ENCODE data around the gene GLCCI1. TPM values are rescaled to one million over a fixed set of nuclear protein-coding genes. Genes with fewer than 3 reads are reported as not detected.
"Not testable (repeated sequence)": the region's sequence is repeated elsewhere in the genome, so short reads cannot be mapped to it uniquely, and the experiment has no call there.

GLCCI1 gene
- total and polyA plus RNA-seq, 5 experiments from 2014 or later: 9.0 to 33.2 (median 30.8) TPM

DNA sequence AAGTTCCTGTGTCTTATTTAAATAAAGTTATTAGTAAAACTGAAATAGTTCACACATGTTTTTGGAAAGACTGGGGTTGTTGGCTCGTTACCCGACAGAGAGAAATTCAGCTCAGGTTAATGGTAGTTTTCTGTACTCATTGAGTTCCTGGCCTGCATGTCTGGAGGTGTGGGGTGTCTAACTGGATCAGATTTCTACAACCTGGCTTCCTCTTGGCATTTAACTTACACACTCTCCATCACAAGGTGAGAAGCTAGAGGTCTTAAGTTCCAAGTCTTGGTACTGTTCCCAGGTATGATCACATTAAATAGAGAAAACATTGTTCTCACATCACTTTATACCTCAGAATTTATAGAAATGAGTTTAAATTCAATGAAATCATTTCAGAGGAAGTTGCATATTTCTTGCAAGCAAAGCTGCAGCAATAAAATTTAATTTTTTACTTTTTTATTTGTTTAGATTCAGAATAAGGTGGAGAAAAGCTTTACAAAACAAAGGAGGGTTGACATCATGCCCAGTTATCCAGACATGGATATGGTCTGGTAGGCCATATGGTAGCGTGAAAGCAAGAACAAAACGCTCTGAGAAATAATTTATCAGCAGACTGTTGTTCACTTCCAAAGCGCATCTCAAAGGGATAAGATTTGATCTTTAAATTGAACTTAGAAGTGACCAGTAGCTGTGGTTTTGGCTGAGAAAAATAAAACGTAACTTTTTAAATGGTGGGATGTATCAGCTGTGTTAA is 120.6 kb downstream of the GLCCI1 start:
- Mint-ChIP-seq H3K4me1 (peaks cover 0 to 8% (median 1%) of the 10 kb centered on the region in 4 donors), H3K9me3 (no peaks in the 10 kb centered on the region), H3K27ac (peak overlapping the region in 2 of 10 donors; percentile 25 to 66), H3K36me3 (peaks cover 0 to 38% (median 22%) of the 10 kb centered on the region in 3 donors), H3K4me3 (no peak overlapping the region), H3K27me3 (no peaks in the 10 kb centered on the region)
- DNase-seq (no peak), ATAC-seq (no peak)
- POLR2A ChIA-PET: no interaction called here

DNA sequence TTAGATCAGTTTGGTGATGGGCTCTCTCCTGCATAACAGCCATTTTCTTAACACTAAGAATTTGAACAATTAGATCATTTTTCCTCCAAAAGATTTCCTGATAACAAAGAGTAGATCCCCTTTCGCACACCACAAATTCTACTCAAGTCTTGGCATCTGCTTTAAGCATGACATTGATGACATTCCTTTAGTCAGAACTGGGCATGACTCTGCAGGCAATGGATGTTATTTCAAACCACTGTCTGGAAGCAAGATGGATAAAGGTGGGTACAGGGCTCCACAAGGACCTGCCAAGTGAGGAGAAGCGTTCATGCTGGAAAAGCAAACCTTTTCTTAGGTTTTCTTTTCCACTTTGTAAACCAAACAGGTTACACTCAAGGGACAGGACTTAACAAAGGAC is 123.5 kb downstream of the GLCCI1 start:
- no peak for DNase-seq
- Mint-ChIP-seq H3K9me3 (peaks cover 0 to under 1% (median 0%) of the 10 kb centered on the region in 9 donors), H3K4me3 (no peak overlapping the region), H3K27ac (no peak overlapping the region), H3K4me1 (peaks cover 0 to 6% (median 1%) of the 10 kb centered on the region in 4 donors), H3K27me3 (no peaks in the 10 kb centered on the region), H3K36me3 (peaks cover under 1 to 18% (median 15%) of the 10 kb centered on the region in 3 donors)
- POLR2A ChIA-PET: no interaction called here
- no peak for ATAC-seq

DNA sequence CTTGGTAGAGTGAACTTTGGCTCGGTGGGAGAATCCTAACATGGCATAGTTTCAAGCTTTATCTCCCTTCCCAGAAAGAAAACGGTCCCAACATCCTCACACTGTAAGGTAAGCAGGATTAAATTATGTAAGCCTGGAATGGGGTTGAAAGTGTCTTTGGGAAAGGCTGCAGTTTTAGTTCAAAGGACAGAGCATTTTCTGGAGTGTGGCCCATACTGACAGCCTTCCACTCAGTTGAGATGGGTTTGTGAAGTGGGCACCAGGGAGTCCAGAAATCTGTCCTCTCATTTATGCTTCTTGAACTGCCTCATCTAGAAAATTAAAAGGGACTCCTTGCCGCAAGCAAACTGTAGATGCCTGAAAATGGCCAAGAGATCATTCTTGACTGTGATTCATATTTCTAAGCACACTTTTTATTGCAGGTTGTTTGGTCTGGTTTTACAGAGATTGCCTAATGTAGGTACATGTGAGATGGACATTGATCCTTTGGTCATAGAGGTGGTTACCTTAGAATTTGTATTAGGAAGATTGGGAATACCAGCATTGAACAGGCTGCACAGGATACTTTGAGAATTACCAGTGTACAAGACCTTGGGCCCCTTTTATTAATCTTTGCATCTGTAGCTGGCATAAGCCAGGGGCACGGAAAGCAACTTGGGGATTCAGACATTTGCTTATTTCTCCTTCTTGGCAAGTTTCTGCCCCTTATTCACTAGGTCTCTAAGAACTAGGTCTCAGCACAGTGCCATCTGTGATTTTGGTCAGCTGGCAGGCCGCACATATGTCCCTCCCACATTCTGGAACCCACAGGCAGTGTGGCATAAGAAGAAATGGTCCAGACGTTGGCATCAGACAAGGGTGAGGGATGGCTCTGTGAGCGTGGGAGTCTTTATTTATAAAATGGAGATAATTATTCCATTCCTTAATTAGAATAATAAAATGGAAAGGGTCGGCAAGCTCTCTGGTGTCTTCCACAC is 125.9 kb downstream of the GLCCI1 start:
- peaks cover 0 to 16% (median 12%) of the 10 kb centered on the region in 9 donors for H3K9me3 Mint-ChIP-seq
- no peak overlapping the region for H3K27ac Mint-ChIP-seq
- DNase-seq (no peak), ATAC-seq (no peak)
- H3K27me3 Mint-ChIP-seq: no peaks in the 10 kb centered on the region
- POLR2A ChIA-PET: no interaction called here
- H3K4me3 Mint-ChIP-seq: no peak overlapping the region
- peaks cover 7 to 18% (median 10%) of the 10 kb centered on the region in 3 donors for H3K36me3 Mint-ChIP-seq
- peaks cover 0 to 6% (median 1%) of the 10 kb centered on the region in 4 donors for H3K4me1 Mint-ChIP-seq

DNA sequence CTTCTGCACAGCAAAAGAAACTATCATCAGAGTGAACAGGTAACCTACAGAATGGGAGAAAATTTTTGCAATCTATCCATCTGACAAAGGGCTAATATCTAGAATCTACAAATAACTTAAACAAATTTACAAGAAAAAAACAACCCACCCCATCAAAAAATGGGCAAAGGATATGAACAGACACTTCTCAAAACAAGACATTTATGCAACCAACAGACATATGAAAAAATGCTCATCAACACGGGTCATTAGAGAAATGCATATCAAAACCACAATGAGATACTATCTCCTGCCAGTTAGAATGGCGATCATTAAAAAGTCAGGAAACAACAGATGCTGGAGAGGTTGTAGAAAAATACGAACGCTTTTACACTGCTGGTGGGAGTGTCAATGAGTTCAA is 132.7 kb downstream of the GLCCI1 start:
- H3K4me3 Mint-ChIP-seq, POLR2A ChIA-PET, ATAC-seq, DNase-seq, H3K27me3 Mint-ChIP-seq: not testable (repeated sequence)
- Mint-ChIP-seq H3K27ac (peak overlapping the region in 1 of 10 donors; percentile 21), H3K36me3 (peaks cover 0 to 12% (median 11%) of the 10 kb centered on the region in 3 donors), H3K4me1 (peaks cover 7 to 25% (median 23%) of the 10 kb centered on the region in 4 donors), H3K9me3 (peaks cover 0 to 39% (median 16%) of the 10 kb centered on the region in 9 donors)

DNA sequence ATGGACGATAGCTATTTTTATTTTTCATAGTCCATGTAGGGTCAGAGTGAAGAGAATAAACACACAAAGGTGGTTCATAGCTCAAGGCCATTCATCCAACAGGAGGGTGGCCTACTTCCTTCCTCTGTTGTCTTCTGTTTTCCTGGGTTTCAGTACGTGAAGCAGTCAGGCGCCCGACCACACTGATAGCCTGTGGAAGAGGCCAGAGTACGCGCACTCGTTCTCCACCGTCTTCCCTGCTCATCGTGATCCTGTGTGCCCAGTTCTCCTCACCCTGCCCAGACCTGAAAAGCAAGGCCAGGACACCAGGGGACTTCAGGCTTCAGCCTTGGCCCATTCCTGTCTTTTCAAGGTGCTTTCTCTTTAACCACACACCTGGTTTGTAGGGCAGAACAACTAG is 134.7 kb downstream of the GLCCI1 start:
- DNase-seq (no peak), ATAC-seq (no peak)
- Mint-ChIP-seq H3K9me3 (peaks cover 0 to 33% (median 12%) of the 10 kb centered on the region in 9 donors), H3K27me3 (no peaks in the 10 kb centered on the region), H3K4me1 (peaks cover 10 to 34% (median 29%) of the 10 kb centered on the region in 4 donors), H3K36me3 (peaks cover 0 to 5% (median 4%) of the 10 kb centered on the region in 3 donors), H3K27ac (peak overlapping the region in 1 of 10 donors; percentile 15), H3K4me3 (no peak overlapping the region)
- POLR2A ChIA-PET: interaction anchor here (1.5 kb wide), 1 partner anchor 12 kb away, joined by 3 read pairs; no protein-coding TSS in a partner anchor

DNA sequence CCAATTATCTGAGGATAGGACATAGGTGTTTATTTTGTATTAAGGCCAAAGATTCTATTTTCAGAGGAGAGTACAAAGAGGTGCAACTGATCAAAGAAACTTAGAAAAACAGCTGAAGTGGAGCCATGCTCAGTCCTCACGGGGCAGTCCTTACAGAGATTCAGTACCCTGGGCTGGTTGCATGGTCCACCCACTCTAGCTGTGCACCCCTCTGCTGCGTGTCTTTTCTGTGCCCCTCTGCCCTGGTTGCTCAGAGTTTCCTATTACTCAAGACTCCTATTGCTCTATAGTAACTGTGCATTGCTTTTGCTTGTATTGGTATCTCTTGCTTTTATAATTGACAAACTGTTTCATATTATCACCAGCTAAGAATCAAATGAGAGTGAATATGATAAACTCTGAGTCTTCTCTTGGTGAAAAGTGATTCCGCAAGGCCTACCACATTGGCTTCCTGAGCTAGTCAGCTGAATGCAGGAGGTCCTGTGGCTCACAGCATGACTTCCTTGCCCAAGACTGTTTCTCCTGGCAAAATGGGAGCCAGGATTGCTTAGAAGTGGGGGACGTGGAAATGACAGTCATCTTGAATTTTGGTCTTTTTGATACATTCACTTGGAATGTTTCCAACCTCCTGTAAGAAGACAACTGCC is 137.0 kb downstream of the GLCCI1 start:
- H3K4me3 Mint-ChIP-seq: peak overlapping the region in 9 of 10 donors; percentile 10 to 71 (median 40)
- POLR2A ChIA-PET: interaction anchor here (0.7 to 1.1 kb wide), 3 partner anchors 20 to 72 kb away, joined by 3 to 4 read pairs (median 3); no protein-coding TSS in a partner anchor
- peak in 2 of 10 donors; percentile 12 to 31 for DNase-seq

DNA sequence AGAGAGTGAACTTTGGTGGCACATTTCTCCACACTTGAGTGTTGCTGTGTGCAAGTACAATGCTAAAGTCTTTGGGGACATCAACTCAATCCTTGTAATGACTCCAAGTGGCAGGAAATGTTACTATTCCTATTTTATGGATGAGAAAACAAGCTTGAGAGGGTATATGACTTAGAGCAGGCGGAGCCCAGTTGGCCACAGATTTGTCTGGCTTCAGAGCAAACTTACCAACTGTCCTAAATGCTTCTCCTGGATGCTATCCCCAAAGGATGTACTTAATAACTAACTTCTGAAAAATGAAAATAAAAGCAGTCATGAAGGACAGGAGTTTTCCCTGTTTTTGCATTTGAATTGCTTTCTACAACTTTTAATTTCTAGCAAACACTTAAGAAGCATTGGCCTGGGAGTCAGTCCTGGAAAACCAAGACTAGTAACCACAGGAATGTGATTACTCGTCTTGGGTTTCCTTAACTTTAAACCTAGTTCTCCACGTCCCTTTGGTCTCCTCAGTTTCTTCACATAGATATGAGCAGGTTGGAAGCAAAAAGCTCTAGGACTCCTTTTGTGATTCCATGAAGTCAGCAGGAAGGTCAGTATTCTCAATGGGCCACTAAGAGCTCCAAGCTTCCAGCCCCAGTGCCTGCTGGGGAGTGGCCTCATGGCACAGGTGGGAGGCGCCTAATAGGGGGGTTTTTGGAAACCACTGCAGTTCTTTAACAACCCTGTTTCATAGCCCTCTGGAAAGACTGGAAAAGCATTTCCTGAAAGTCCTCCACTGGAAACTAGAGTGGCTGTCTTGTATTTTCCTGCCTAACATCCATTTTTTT is 140.8 kb downstream of the GLCCI1 start:
- Mint-ChIP-seq H3K4me3 (no peak overlapping the region), H3K9me3 (peaks cover 0 to 1% (median 0%) of the 10 kb centered on the region in 9 donors), H3K27ac (peak overlapping the region in 3 of 10 donors; percentile 14 to 59 (median 16)), H3K36me3 (no peaks in the 10 kb centered on the region), H3K4me1 (peaks cover 16 to 40% (median 33%) of the 10 kb centered on the region in 4 donors), H3K27me3 (no peaks in the 10 kb centered on the region)
- POLR2A ChIA-PET: no interaction called here
- no peak for ATAC-seq
- DNase-seq: no peak

More for the DNA sequence above, 137.0 kb downstream of the GLCCI1 start:
- ATAC-seq: peak; percentile 42 to 47
- Mint-ChIP-seq H3K27me3 (no peaks in the 10 kb centered on the region), H3K27ac (peak overlapping the region; percentile 63 to 91 (median 82)), H3K36me3 (peaks cover 0 to 2% (median 0%) of the 10 kb centered on the region in 3 donors), H3K9me3 (peaks cover 0 to 15% (median 5%) of the 10 kb centered on the region in 9 donors), H3K4me1 (peaks cover 10 to 34% (median 29%) of the 10 kb centered on the region in 4 donors)

DNA sequence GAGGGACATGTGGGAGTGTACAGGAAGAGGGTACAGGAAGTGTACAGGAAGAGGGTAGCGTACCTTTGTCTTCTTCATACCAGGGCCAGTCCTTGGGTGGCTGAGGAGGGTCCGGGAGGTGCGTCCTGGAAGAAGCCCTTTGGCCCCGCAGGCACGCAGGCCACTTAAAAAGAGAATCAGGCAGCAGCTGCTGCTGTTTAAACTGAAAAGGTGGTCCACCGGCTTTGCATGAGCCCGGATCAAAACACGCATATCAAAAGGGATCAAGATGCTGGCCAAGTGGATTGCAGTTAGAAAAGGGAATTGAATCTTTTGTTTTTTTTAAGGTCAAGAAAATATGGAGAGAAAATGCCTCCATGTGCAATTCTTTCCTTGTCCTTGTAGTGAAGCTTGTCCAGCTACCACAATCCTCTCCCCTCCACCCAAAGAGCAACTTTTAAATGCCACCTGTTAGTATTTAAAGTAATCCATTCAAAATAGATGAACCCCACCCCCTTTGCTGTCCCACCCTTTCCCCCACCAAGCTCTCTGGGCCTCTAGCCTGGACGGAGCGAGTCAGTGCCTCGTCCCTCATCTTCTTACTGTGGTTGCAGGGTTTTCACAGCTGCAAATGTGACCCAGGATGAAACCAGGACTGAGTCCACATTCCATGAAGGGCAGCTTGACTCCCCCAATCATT is 142.8 kb downstream of the GLCCI1 start:
- POLR2A ChIA-PET: no interaction called here
- peaks cover 0 to 8% (median 2%) of the 10 kb centered on the region in 9 donors for H3K9me3 Mint-ChIP-seq
- H3K27ac Mint-ChIP-seq: peak overlapping the region in 4 of 10 donors; percentile 14 to 86 (median 76)
- peak overlapping the region in 2 of 10 donors; percentile 73 to 87 for H3K4me3 Mint-ChIP-seq
- no peak for ATAC-seq
- no peak for DNase-seq
- H3K27me3 Mint-ChIP-seq: no peaks in the 10 kb centered on the region
- H3K4me1 Mint-ChIP-seq: peaks cover 22 to 40% (median 33%) of the 10 kb centered on the region in 4 donors
- H3K36me3 Mint-ChIP-seq: no peaks in the 10 kb centered on the region

DNA sequence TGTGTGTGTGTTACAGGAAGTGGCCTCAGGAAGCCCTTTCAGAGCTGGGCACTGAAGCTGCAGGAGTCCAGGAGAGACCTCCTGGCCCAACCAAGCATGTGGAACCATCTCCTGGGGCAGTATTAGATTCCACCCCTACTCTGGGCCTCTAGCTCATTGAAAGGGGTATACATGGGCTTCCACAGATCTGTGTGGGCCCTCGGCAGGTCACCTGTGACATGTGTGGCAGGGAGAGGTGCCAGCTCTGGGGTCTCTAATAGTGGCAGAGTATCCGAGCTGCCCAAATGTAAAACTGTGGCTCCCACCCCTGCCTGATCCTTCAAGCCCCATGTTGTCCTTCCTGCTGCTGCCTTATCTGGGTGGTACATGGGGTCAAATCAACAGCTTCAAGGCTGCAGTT is 144.1 kb downstream of the GLCCI1 start:
- POLR2A ChIA-PET: interaction anchor here (0.9 kb wide), 1 partner anchor 13 kb away, joined by 4 read pairs; no protein-coding TSS in a partner anchor
- ATAC-seq (no peak), DNase-seq (no peak)
- Mint-ChIP-seq H3K4me1 (peaks cover 25 to 45% (median 39%) of the 10 kb centered on the region in 4 donors), H3K4me3 (no peak overlapping the region), H3K9me3 (peaks cover 0 to 10% (median 2%) of the 10 kb centered on the region in 9 donors), H3K27me3 (no peaks in the 10 kb centered on the region), H3K27ac (no peak overlapping the region), H3K36me3 (peaks cover 0 to 2% (median 0%) of the 10 kb centered on the region in 3 donors)

DNA sequence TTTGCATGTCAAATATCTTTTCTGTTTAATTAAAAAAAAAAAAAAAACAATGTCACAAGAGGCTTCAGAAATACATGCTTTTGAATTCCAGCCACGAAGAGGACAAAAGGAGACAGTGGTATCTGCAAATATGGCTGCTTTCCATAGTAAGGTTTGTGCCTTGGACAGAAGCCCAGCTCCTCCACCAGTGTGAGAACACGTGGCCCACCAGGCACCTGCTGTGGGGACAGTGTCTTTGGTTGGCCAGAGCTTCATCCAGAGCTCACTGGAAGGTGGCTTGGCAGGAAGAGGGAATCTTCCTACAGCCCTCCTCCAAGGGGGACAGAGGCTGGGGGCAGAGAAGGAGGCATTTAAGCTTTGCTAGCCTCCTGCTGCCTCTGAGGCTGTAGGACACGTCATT is 144.6 kb downstream of the GLCCI1 start:
- DNase-seq (no peak), ATAC-seq (no peak)
- Mint-ChIP-seq H3K27ac (peak overlapping the region in 2 of 10 donors; percentile 43 to 69), H3K4me1 (peaks cover 25 to 49% (median 39%) of the 10 kb centered on the region in 4 donors), H3K9me3 (peaks cover 0 to 10% (median 2%) of the 10 kb centered on the region in 9 donors), H3K36me3 (peaks cover 0 to 2% (median 0%) of the 10 kb centered on the region in 3 donors), H3K4me3 (peak overlapping the region in 1 of 10 donors; percentile 49), H3K27me3 (no peaks in the 10 kb centered on the region)
- POLR2A ChIA-PET: interaction anchor here (0.9 kb wide), 1 partner anchor 13 kb away, joined by 4 read pairs; no protein-coding TSS in a partner anchor

DNA sequence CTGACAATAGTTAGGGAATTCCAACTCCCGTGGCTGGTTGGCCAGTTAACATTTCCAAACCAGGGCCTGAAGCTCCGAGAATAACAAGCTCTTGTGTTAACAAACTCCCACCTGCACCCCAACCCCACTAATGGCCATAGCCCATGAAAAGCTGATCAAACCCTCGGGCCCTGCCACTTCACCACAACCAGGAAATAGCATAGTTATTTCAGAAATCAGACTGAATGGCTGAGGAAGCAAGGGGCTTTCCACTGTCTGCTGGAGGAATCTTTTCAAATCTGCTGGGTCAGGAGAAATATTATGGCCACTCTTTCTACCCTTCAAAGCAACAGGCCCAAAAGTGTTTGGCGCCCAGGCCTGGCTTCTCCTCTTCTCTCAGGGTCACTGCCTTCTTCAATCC is 145.6 kb downstream of the GLCCI1 start:
- POLR2A ChIA-PET: no interaction called here
- Mint-ChIP-seq H3K36me3 (peaks cover 0 to 2% (median 0%) of the 10 kb centered on the region in 3 donors), H3K4me1 (peaks cover 25 to 55% (median 39%) of the 10 kb centered on the region in 4 donors), H3K27ac (peak overlapping the region in 9 of 10 donors; percentile 21 to 91 (median 89)), H3K9me3 (peaks cover 0 to 10% (median 2%) of the 10 kb centered on the region in 9 donors), H3K27me3 (no peaks in the 10 kb centered on the region), H3K4me3 (peak overlapping the region in 8 of 10 donors; percentile 27 to 67 (median 53))
- peak in 1 of 2 donors; percentile 45 for ATAC-seq
- DNase-seq: no peak

All from naive thymus-derived CD8-positive, alpha-beta T cell (primary cell).